B cell (primary cell): ENCODE results near the gene SEMA4D.

Source experiments
- CTCF ChIP-seq: fragments of 200-600 bp; IDR thresholded peaks from one replicate; pipeline ENCODE4 v1.8.0; 2022; ENCODE audit warnings: antibody characterized with exemption, mild to moderate bottlenecking
- EZH2 ChIP-seq: IDR thresholded peaks from 2 replicates; pipeline ENCODE4 v1.6.1; 2012; ENCODE audit warnings: borderline replicate concordance, low read depth, mild to moderate bottlenecking, moderate library complexity, low read length; ENCODE audit not compliant: insufficient read depth, poor library complexity, severe bottlenecking

DNA sequence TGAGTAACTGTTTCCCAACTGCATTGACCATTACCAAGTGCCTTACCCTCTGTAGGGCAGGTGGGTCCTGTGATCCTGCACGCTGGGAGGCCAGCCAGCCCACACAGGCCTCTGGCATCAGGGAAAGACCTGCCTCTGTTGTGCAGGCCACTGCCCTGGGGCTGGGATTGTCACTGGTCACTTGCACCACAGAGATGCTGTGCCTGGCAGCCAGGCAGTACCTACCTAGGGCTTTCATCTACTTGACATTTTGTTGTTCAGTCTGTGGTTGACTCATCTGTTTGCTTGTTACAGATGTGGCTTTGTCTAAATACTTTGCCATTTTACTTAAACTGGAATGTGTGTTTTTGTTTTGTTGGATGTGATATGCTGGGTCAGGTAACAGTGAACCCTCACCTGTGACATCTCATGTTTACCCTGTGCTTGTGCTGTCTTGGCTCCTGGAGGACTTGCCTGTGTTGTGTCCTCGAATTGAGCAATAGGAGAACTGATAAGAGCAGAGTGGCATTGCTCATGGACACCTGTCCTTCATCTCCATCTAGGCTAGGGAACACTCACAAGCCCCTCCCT lies 146.8 kb downstream of the SEMA4D start:
- TF ChIP-seq CTCF, result no peak
- no peak for TF ChIP-seq EZH2
